ENCODE results near the gene KRT79. TPM values are rescaled to one million over a fixed set of nuclear protein-coding genes. Genes with fewer than 3 reads are reported as not detected.

Gene KRT79
- total RNA-seq, 1 donor from 2014 or later = not detected

GRCh38 chr12:52772188-52772587, 61.9 kb downstream of the KRT79 start:
- H3K27me3 Mint-ChIP-seq (ENCODE audit: low read depth) = peaks cover 32% of the 10 kb centered on the region
- no peak overlapping the region for H3K27ac Mint-ChIP-seq (ENCODE audit: unreplicated experiment)
- H3K36me3 Mint-ChIP-seq (ENCODE audit: low read depth) = no peaks in the 10 kb centered on the region
- DNase-seq (ENCODE audit: low read depth, low spot score) = no peak
- no peaks in the 10 kb centered on the region for H3K4me1 Mint-ChIP-seq
- peaks cover 3% of the 10 kb centered on the region for H3K9me3 Mint-ChIP-seq
- H3K4me3 Mint-ChIP-seq = no peak overlapping the region
- TF ChIP-seq, protein P1, sequence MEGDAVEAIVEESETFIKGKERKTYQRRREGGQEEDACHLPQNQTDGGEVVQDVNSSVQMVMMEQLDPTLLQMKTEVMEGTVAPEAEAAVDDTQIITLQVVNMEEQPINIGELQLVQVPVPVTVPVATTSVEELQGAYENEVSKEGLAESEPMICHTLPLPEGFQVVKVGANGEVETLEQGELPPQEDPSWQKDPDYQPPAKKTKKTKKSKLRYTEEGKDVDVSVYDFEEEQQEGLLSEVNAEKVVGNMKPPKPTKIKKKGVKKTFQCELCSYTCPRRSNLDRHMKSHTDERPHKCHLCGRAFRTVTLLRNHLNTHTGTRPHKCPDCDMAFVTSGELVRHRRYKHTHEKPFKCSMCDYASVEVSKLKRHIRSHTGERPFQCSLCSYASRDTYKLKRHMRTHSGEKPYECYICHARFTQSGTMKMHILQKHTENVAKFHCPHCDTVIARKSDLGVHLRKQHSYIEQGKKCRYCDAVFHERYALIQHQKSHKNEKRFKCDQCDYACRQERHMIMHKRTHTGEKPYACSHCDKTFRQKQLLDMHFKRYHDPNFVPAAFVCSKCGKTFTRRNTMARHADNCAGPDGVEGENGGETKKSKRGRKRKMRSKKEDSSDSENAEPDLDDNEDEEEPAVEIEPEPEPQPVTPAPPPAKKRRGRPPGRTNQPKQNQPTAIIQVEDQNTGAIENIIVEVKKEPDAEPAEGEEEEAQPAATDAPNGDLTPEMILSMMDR (conservative IDR thresholded peaks at IDR 0.05) = no peak

GRCh38 chr12:52771505-52771904, 62.6 kb downstream of the KRT79 start:
- TF ChIP-seq, protein P1 (conservative IDR thresholded peaks at IDR 0.05) = no peak
- no peak for DNase-seq (ENCODE audit: low read depth, low spot score)
- H3K4me1 Mint-ChIP-seq = no peaks in the 10 kb centered on the region
- no peak overlapping the region for H3K4me3 Mint-ChIP-seq
- no peaks in the 10 kb centered on the region for H3K36me3 Mint-ChIP-seq (ENCODE audit: low read depth)
- peaks cover 3% of the 10 kb centered on the region for H3K9me3 Mint-ChIP-seq
- H3K27me3 Mint-ChIP-seq (ENCODE audit: low read depth) = peaks cover 30% of the 10 kb centered on the region
- H3K27ac Mint-ChIP-seq (ENCODE audit: unreplicated experiment) = no peak overlapping the region

Other genes starting within 250 kb of the KRT79 start
- not detected in 2 replicates for gene KRT72, start 232.8 kb downstream of the KRT79 start, total RNA-seq
- gene KRT73, start 215.8 kb downstream of the KRT79 start, total RNA-seq = not detected in 2 replicates
- not detected in 2 replicates for gene KRT2, start 182.1 kb downstream of the KRT79 start, total RNA-seq
- not detected in 2 replicates for gene KRT1, start 153.9 kb downstream of the KRT79 start, total RNA-seq
- not detected in 2 replicates for gene KRT77, start 130.8 kb downstream of the KRT79 start, total RNA-seq
- gene KRT76, start 57.0 kb downstream of the KRT79 start, total RNA-seq = not detected in 2 replicates
- not detected in 2 replicates for gene KRT3, start 38.2 kb downstream of the KRT79 start, total RNA-seq
- not detected in 2 replicates for gene KRT4, start 20.2 kb downstream of the KRT79 start, total RNA-seq
- not detected in 2 replicates for gene KRT78, start 14.7 kb upstream of the KRT79 start, total RNA-seq
- gene KRT8, start 70.8 kb upstream of the KRT79 start, total RNA-seq = 8.3 and 10.3 TPM in 2 replicates
- gene KRT18, start 114.8 kb upstream of the KRT79 start, total RNA-seq = 6.4 and 6.9 TPM in 2 replicates
- 514 and 527 TPM in 2 replicates for gene EIF4B, start 172.1 kb upstream of the KRT79 start, total RNA-seq
- 14.2 and 22.8 TPM in 2 replicates for gene TNS2, start 215.8 kb upstream of the KRT79 start, total RNA-seq
- gene SPRYD3, start 245.1 kb upstream of the KRT79 start, total RNA-seq = 8.8 and 11.2 TPM in 2 replicates